Adrenal gland (tissue), 12 donors: Measurements from ENCODE around the gene DCLK3. TPM values are rescaled to one million over a fixed set of nuclear protein-coding genes. Genes with fewer than 3 reads are reported as not detected.

Source experiments
- DNase-seq, 7 donors: peaks; one replicate each; pipeline ENCODE4 v3.0.0-alpha.2; 2019 to 2020
- H3K27ac ChIP-seq, 5 donors: fragments of 200-600 bp; sonication (generic) in 4 of 5; 1 replicate in 3 of 5; 2 replicates in 2 of 5; pipeline versions ENCODE4 v1.5.1 to v1.8.0; 2016 to 2020; ENCODE audit warnings: mild to moderate bottlenecking in 1 of 5
- H3K27me3 ChIP-seq: fragments of 200-600 bp; 2 replicates; pipeline ENCODE4 v1.8.0; 2021
- H3K36me3 ChIP-seq, 2 donors: fragments of 200-600 bp; replicated peaks in 1 of 2; 1 replicate in 1 of 2; 2 replicates in 1 of 2; pipeline versions ENCODE4 v1.5.1 to v1.8.0; 2018 to 2022
- H3K4me1 ChIP-seq, 2 donors: fragments of 200-600 bp; replicated peaks in 1 of 2; 1 replicate in 1 of 2; 2 replicates in 1 of 2; pipeline versions ENCODE4 v1.5.1 to v1.8.0; 2018 to 2021
- H3K4me3 ChIP-seq, 4 donors: fragments of 200-600 bp; sonication (generic) in 3 of 4; one replicate each; pipeline ENCODE4 v1.5.1; 2016 to 2018
- H3K9me3 ChIP-seq, 3 donors: fragments of 200-600 bp; sonication (generic) in 1 of 3; replicated peaks in 1 of 3; 1 replicate in 2 of 3; 2 replicates in 1 of 3; pipeline versions ENCODE4 v1.5.1 to v1.8.0; 2016 to 2021
- POLR2A ChIP-seq, 2 donors: fragments of 450-650 bp; IDR thresholded peaks; one replicate each; pipeline ENCODE4 v1.6.1; 2017; ENCODE audit warnings: antibody characterized with exemption in 2 of 2, mild to moderate bottlenecking in 2 of 2, moderate library complexity in 1 of 2
- WGBS, 4 donors: extraction: QIAGEN DNeasy Blood & Tissue Kit in 2 of 4; methylation state at CpG; one replicate each; pipeline versions ENCODE4 v1.1.5 to v1.1.7; 2013 to 2017; 5-methylcytosine and 5-hydroxymethylcytosine counted together
- intact Hi-C, 2 donors: fragments of 100-400 bp; cut with DNase I; formaldehyde crosslinking; loops; one replicate each; pipeline versions ENCODE4 v1.14.1 to v1.15.0; 2022 to 2023
- polyA plus RNA-seq, 3 donors: library from polyadenylated mRNA; stranded (reverse); fragments of 200-250 nt in 2 of 3; fragments of 350-450 nt in 1 of 3; fragmentation: Illumina TruSeq in 1 of 3; extraction: RNeasy Lipid Tissue Mini Kit (QIAGEN cat#74804) in 1 of 3; gene quantifications; one replicate each; pipeline ENCODE4 v1.2.3, GENCODE V29; 2013 to 2014
- total RNA-seq, 9 donors: library from RNA; depleted of rRNA in 4 of 9; stranded (reverse); fragments of >200 nt in 4 of 9; fragments of 120-200 nt in 1 of 9; fragmentation: NEBNext Ultra II Directional in 1 of 9; extraction: Animal tissue kit (Norgen Biotek cat#: 25700) in 1 of 9; gene quantifications; one replicate each; pipeline versions ENCODE4 v1.1.0 to v1.2.4, GENCODE V29; 2013 to 2023
- TF ChIP-seq, protein P1 (sequence below), 6 experiments: fragments of 450-650 bp in 4 of 6; fragments of 200-600 bp in 2 of 6; sonication (generic) in 1 of 6; IDR thresholded peaks; 1 replicate in 5 of 6; 2 replicates in 1 of 6; pipeline versions ENCODE4 v1.5.1 to v1.8.0; 2016 to 2021; ENCODE audit warnings: antibody characterized with exemption in 6 of 6, mild to moderate bottlenecking in 2 of 6, moderate library complexity in 1 of 6
- donor health status: healthy with polysubstance abuse.
- donor health status: Bipolar disorder and iron deficiency.
- donor health status: DM: yes; HTN: yes; CAD: no.
- donor health status: DM: no; HTN: no; CAD: no.
- donor health status: DM: no; HTN: no; CAD: no.
- donor health status: DM: yes; HTN: yes; CAD: no.

DCLK3 gene
- total and polyA plus RNA-seq, 12 donors = under 0.01 to 1.5 (median 0.15) TPM; not detected in 6

DNA sequence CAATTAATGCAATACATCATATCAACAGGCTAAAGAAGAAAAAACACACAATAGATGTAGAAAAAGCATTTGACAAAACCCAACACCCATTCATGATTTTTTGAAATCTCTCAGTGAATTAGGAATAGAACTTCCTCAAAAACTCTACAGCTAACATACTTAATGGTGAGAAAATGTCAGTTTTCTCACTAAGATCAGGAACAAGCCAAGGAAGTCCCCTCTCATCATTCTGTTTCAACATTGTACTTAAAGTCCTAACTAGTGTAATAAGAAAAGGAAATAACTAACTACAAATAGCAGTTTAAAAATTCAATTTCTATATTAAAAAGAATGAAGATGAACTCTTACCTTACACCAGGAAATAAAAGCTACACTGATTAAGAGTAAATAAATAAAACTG is 77.8 kb downstream of the DCLK3 start:
- H3K27ac ChIP-seq = no peak overlapping the region
- no peak for DNase-seq
- H3K4me1 ChIP-seq = no peaks in the 10 kb centered on the region
- peaks cover 0 to 7% (median 0%) of the 10 kb centered on the region in 3 donors for H3K9me3 ChIP-seq
- intact Hi-C loops = no loop called here
- H3K27me3 ChIP-seq = no peaks in the 10 kb centered on the region
- no peaks in the 10 kb centered on the region for H3K36me3 ChIP-seq
- no peak for TF ChIP-seq POLR2A (IDR thresholded peaks at IDR 0.05)
- TF ChIP-seq, protein P1, sequence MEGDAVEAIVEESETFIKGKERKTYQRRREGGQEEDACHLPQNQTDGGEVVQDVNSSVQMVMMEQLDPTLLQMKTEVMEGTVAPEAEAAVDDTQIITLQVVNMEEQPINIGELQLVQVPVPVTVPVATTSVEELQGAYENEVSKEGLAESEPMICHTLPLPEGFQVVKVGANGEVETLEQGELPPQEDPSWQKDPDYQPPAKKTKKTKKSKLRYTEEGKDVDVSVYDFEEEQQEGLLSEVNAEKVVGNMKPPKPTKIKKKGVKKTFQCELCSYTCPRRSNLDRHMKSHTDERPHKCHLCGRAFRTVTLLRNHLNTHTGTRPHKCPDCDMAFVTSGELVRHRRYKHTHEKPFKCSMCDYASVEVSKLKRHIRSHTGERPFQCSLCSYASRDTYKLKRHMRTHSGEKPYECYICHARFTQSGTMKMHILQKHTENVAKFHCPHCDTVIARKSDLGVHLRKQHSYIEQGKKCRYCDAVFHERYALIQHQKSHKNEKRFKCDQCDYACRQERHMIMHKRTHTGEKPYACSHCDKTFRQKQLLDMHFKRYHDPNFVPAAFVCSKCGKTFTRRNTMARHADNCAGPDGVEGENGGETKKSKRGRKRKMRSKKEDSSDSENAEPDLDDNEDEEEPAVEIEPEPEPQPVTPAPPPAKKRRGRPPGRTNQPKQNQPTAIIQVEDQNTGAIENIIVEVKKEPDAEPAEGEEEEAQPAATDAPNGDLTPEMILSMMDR (IDR thresholded peaks at IDR 0.05) = no peak
- H3K4me3 ChIP-seq = no peak overlapping the region

DNA sequence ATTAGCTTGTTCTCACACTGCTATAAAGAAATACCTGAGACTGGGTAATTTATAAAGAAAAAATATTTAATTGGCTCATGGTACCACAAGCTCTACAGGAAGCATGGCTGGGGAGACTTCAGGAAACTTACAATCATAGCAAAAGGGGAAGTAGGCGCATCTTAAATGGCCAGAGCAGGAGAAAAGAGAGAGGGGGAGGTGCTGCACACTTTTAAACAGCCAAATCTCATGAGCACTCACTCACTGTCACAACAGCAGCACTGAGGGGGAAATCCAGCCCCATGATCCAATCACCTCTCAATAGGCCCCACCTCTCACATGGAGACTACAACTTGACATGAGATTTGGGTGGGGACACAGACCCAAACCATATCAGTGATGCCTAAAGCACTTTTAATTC is 82.5 kb downstream of the DCLK3 start:
- Histone ChIP-seq H3K36me3 (no peaks in the 10 kb centered on the region), H3K27me3 (no peaks in the 10 kb centered on the region), H3K4me1 (no peaks in the 10 kb centered on the region), H3K9me3 (peaks cover 0 to 7% (median 0%) of the 10 kb centered on the region in 3 donors), H3K27ac (no peak overlapping the region), H3K4me3 (no peak overlapping the region)
- no peak for DNase-seq
- 60 to 85% (median 72%) methylated on average over 1 of the region's 1 CpG for WGBS, 4 donors
- no peak for TF ChIP-seq POLR2A (IDR thresholded peaks at IDR 0.05)
- TF ChIP-seq, protein P1 (IDR thresholded peaks at IDR 0.05) = no peak
- intact Hi-C loops = no loop called here

DNA sequence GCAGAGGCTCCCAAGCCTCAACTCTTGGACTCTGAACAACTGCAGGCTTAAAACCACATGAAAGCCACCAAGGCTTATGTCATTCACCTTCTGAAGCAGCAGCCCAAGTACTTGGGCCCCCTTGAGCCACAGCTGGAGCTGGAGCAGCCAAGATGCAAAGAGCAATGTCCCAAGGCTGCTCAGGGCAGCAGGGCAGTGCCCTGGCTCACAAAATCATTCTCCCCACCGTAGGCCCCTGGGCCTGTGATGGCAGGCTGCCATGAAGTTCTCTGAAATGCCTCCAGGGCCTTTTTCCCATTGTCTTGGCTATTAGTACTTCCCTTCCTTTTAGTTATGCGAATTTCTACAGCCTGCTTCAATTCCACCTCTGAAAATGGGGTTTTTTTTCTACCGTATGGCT is 83.4 kb downstream of the DCLK3 start:
- Histone ChIP-seq H3K27me3 (no peaks in the 10 kb centered on the region), H3K36me3 (no peaks in the 10 kb centered on the region), H3K4me1 (no peaks in the 10 kb centered on the region), H3K27ac (no peak overlapping the region), H3K9me3 (peaks cover 0 to 7% (median 0%) of the 10 kb centered on the region in 3 donors), H3K4me3 (no peak overlapping the region)
- intact Hi-C loops = no loop called here
- 59 to 77% (median 68%) methylated on average over 3 of the region's 3 CpGs for WGBS, 4 donors
- DNase-seq = no peak
- TF ChIP-seq, protein P1 (IDR thresholded peaks at IDR 0.05) = no peak
- no peak for TF ChIP-seq POLR2A (IDR thresholded peaks at IDR 0.05)

DNA sequence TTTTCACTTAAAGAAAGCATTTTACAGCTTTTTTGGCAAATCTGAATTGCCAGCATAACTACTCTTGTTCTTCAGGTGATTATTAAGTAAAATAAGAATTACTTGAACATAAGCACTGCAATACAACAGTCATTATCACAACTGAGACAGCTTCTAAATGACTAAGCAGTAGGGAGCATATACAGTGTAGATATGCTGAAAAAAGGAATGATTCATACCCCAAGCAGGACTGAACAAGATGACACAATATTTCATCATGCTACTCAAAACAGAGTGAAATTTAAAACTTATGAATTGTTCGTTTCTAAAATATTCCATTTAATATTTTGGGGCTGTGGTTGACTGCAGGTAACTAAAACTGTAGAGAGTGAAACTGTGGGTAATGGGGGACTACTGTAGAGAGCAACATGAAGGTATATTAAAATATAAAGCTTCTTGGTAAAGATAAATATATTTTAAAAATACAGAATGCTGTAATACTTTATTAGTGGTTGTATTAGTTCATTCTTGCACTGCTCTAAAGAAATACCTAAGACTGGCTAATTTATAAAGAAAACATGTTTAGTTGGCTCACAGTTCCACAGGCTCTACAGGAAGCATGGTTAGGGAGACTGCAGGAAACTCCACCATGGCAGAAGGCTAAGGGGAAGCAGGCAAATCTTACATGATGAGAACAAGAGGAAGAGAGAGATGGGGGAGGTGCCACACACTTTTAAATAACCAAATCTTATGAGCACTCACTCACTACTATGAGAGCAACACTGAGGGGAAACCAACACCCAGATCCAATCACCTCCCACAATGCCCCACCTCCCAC is 84.8 kb downstream of the DCLK3 start:
- TF ChIP-seq, protein P1 (IDR thresholded peaks at IDR 0.05) = no peak
- TF ChIP-seq POLR2A (IDR thresholded peaks at IDR 0.05) = no peak
- Histone ChIP-seq H3K27ac (no peak overlapping the region), H3K4me1 (no peaks in the 10 kb centered on the region), H3K9me3 (peaks cover 0 to 7% (median 0%) of the 10 kb centered on the region in 3 donors), H3K27me3 (no peaks in the 10 kb centered on the region), H3K4me3 (no peak overlapping the region), H3K36me3 (no peaks in the 10 kb centered on the region)
- WGBS, 4 donors = 63 to 74% (median 66%) methylated on average over 1 of the region's 1 CpG
- intact Hi-C loops = no loop called here
- no peak for DNase-seq
